ENCODE results near the gene PODNL1.
"Not testable (repeated sequence)": the region's sequence is repeated elsewhere in the genome, so short reads cannot be mapped to it uniquely, and the experiment has no call there.

PODNL1 gene

GRCh38 chr19:13938301-13939064, at the start of gene PODNL1:
TSS of gene PODNL1 (minus strand) at chr19:13938417. CDS start at chr19:13938181, 236 bp downstream.
- no peak for DNase-seq

- DNase-seq, result no peak
These were observed 49.1 kb upstream of the PODNL1 start for GRCh38 chr19:13987101-13987890.

DNA sequence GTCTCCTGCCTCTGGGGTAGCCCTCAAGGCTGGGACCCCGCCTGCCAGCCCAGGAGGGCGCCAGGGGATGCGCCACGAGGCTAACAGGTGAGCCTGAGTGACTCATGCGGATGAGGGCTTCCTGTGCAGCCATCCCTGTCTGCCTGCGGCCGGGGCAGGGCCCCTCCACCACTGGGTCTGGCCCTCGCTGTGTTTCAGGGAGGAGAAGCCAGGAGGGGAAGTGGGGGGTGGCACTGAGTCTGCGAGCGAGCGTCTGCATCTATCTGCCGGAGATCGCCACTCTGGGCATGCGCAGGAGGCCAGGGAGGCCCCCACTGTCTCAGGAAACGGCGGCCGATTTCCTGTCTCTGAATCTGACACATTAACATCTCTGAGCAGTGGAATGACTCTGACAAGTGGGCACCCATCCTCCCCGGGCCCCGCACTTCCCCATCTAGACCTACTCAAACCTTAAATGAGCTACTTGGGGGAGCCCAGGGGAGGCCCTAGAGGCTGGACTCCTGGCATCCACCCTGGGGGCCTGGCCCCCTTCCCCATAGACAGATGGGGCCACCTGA, 48.2 kb upstream of the PODNL1 start:
- DNase-seq, result peak; percentile 97 to 98

DNA sequence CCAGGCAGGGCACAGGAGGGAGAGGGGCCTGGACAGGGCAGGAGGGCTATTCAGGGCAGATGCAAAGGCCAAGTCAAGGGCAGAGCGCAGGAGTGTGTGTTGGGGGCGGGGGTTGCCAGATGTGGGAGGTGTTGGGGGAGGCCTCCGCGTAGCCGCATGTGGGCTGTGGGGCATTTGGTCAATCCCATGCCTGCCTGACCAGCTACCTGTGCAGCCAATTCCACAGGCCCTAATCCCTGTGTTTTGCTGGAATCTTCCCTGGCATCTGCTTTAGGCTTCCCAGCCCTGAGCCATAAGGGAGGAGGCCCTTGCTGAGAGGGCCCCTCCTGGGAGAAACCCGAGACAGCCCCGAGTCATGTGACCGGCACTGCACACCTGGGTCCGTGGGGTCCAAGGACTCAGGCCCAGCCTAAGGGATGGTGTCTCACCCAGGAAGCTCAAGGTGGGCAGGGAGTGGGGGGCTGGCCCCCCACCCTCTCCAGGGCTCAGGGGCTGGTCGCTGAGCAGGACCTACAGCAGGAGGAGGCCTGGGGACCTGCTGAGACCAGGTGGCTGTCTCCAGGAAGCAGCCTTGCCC, 47.6 kb upstream of the PODNL1 start:
- no peak for DNase-seq

DNA sequence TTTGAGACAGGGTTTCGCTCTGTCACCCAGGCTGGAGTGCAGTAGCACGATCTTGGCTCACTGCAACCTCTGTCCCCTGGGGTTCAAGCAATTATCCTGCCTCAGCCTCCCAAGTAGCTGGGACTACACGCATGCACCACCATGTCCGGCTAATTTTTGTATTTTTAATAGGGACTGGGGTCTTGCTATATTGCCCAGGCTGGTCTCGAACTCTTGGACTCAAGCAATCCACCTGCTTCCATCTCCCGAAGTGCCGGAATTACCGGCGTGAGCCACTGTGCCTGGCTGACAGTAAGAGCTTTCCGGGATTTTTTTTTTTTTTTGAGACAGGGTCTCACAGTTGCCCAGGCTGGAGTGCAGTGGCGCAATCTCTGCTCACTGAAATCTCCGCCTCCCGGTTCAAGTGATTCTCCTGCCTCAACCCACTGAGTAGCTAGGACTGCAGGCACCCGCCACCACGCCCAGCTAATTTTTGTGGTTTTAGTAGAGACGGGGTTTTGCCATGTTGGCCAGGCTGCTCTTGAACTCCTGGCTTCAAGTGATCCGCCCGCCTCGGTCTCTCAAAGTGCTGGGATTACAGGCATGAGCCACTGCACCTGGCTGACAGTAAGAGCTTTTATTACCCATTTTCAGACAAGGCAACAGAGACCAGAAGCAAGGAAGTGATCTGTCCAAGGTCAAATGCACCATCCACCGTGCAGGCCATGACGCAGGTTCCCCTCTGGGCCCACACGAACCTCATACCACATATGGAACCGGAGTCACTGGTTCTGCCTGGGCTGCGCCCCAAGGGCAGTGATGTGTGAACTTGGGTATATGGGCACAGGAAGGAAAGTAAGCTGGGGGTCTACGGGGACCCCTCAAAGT, 46.9 kb upstream of the PODNL1 start:
- DNase-seq, result no peak

DNA sequence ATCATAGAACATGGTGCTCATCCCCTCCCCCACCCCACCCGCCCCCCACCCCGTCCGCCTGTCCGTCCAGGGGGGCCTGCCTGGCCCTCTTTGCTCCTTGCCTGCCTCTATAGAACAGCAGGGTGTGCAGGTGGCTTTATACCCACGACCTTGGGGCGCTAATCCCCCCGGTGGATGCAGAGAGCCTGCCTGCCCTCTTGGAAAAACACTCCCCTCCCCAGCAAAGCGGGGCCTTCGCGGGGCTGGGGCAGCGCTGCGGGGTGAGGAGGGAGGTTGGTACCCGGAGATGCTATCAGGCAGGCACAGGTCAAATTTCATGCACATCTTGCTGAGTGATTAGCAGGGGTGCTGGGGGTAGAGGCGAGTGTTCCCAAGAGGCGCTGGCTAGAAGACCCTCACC, 46.0 kb upstream of the PODNL1 start:
- no peak for DNase-seq

GRCh38 chr19:13983213-13983889, 45.1 kb upstream of the PODNL1 start:
- no peak for DNase-seq

GRCh38 chr19:13982773-13983172, 44.6 kb upstream of the PODNL1 start:
- no peak for DNase-seq

- DNase-seq, result no peak
These were observed 43.8 kb upstream of the PODNL1 start for GRCh38 chr19:13981988-13982501.

DNA sequence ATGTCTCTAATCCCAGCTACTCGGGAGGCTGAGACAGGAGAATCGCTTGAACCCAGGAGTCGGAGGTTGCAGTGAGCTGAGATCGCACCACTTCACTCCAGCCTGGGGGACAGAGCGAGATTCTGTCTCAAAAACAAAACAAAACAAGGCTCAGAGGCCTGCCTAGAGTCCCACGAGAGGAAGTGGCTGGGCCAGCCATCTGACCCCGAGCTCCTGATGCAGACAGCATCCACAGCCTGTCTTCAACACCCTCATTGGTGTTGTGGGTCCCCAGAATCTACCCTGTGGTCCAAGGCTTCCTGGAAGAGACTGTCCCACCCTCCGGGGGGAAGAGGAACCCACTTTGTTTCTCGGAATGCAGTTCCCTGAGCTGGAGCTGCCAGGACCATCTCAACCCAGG, 43.2 kb upstream of the PODNL1 start:
- DNase-seq, result no peak

- DNase-seq, result no peak
These were observed 42.8 kb upstream of the PODNL1 start for GRCh38 chr19:13981021-13981420.

- no peak for DNase-seq
These were observed 42.1 kb upstream of the PODNL1 start for GRCh38 chr19:13980340-13980739.

DNA sequence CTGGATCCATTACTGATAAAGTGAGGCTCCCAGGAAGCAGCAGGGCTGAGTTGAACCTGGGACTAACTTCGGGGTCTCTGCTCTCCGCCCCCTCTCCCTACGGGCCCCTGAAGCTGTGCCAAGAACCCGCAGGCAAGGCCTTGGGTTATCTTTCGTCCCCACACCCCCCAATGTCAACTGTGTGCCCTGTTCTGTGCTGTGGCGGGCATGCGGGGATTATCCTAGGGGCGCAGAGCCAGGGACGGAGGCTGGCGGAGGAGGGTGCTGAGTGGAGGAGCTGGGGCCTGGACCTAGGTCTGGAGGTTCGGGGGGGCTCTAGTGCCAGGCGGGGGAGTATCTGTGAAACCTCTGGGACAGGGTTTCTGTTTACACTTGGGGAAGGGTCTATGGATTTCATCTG, 41.5 kb upstream of the PODNL1 start:
- DNase-seq, result no peak

GRCh38 chr19:13979244-13979615, 41.0 kb upstream of the PODNL1 start:
- no peak for DNase-seq

DNA sequence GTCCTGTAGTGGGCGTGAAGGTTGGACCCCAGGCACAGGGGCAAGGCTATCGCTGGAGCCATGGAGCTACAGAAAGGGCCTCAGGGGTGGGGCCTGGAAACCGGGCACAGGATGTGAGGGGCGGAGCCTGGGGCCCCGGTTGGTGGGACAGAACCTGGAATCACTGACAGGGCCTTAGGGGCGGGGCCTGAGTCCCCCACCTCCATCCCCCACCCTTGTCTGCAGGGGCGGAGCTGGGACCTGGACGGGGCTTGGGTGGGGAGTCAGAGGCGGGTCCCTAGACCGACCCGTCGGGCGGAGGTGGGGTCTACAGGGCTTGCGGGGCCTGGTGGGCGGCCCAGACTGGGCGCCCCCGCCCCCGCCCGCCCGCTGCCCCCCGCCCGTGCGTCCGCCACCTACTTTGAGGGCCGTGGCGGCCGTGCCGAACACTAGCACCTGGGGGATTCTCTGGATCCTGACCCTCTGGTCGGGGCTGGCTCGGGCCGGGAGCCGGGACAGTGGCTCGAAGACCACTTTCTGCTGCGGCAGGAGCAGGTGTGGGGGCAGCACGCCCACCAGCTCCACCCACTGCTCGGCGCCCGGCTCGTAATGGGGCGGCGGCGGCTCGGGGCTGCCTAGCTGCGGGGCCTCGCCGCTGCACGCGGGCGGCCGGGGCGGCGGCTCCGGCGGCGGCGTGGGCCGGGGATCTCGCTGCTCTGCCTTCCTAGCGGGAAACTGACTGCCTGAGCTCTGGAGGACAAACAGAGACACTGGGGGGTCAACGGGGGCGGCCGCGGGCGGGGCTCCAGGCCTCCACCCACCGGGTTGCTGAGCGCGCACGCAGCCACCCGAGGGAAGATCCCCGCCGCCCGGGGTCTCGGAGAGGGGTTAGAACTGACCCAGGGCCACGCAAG, 40.4 kb upstream of the PODNL1 start:
- no peak for DNase-seq

DNA sequence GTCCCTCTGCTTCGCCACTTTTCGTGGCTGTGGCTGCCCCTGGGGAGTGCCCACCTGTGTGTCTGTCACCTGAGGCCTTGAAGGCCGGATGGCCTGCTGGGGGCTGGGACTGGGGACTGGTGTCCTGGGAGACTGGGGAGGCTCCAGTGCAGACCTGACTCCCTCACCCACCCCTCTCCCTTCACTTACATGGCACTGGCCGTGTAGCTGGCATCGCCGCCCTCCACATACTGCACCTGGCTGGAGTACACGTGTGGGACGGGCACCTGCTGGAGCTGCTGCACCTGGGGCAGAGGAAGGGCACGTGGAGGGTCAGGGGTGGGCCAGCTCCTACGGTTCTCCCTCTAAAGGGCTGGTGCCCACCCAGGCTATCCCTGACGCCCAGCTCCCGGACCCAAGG, 39.6 kb upstream of the PODNL1 start:
- no peak for DNase-seq

GRCh38 chr19:13976446-13976845, 38.2 kb upstream of the PODNL1 start:
- DNase-seq, result no peak

- no peak for DNase-seq
These were observed 37.7 kb upstream of the PODNL1 start for GRCh38 chr19:13975870-13976269.

- no peak for DNase-seq
These were observed 35.9 kb upstream of the PODNL1 start for GRCh38 chr19:13974073-13974472.

- not testable (repeated sequence) for DNase-seq
These were observed 35.3 kb upstream of the PODNL1 start for GRCh38 chr19:13973479-13973878.
